GM12878 (cell line): ENCODE data around the gene TGFBI.

Source experiments
- BMI1 ChIP-seq: fragments of 450-650 bp; IDR thresholded peaks from 2 replicates; pipeline ENCODE4 v1.6.1; 2016; ENCODE audit warnings: mild to moderate bottlenecking, moderate library complexity, borderline replicate concordance
- HDAC2 ChIP-seq: fragments of 200-600 bp; sonication (generic); IDR thresholded peaks from 2 replicates; pipeline ENCODE4 v1.6.1; 2017
- POLR2A ChIP-seq: IDR thresholded peaks from 2 replicates; pipeline ENCODE4 v1.6.1; 2011; ENCODE audit warnings: low read depth, mild to moderate bottlenecking, low read length
- POLR2AphosphoS5 ChIP-seq: IDR thresholded peaks from 2 replicates; pipeline ENCODE4 v1.6.1; 2011; ENCODE audit warnings: mild to moderate bottlenecking, low read length, inconsistent platforms
- SMC3 ChIP-seq: IDR thresholded peaks from 2 replicates; pipeline ENCODE4 v1.6.1; 2011; ENCODE audit warnings: low read length, improper control_type of control experiment, borderline replicate concordance

DNA sequence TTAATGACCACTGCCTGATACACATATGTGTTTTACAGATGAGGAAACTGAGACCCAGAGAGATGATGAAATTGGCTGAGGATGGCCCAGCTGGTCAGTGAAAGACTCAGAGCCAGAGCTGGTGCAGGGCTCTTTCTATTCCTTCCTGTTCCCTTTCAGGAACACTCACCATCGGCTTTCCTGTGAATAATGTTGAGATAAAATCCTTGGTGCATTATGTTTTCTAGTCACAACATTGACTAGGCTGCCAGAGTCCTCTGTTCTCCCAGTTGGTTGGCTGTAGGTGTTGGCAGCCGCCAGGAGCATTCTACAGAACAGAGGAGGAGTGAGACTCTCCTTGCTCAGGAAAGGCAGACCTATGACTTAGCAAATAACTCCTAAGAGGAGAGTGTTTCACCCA is 14.8 kb downstream of the TGFBI start:
- no peak for TF ChIP-seq SMC3
- no peak for TF ChIP-seq BMI1
- no peak for TF ChIP-seq HDAC2
- no peak for TF ChIP-seq POLR2A
- TF ChIP-seq POLR2AphosphoS5, result no peak
